GM18511 (cell line): ENCODE data around the gene PDZD4.

ENCODE experiments used
- ATAC-seq: cut with Tn5 transposase; IDR thresholded peaks from one replicate; pipeline ENCODE4 v1.9.1; 2021; ENCODE audit warnings: mild to moderate bottlenecking, moderate library complexity; ENCODE audit not compliant: unreplicated experiment

The PDZD4 gene

DNA sequence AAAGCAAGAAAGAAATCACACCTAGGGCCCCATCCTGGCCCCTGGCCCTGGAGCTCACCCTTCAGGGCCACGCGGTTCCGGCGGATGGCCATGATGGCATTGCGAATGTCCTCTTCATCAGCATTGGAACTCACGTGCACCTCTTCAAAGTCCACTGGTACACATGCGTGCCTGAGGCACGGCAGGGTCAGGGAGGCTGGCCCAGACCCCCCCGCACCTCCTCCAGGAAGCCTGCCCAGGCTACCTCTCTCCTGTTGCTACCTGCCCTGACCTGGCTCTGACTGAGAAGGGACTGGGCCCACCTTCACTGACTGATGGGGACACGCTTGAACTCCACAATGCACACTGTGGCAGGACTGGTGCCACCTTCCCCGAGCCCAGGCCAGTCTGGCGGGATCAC is 40.7 kb downstream of the PDZD4 start:
- ATAC-seq: no peak

GRCh38 chrX:153786669-153787068 is 43.7 kb downstream of the PDZD4 start:
- no peak for ATAC-seq

- ATAC-seq: no peak
These were observed 45.9 kb downstream of the PDZD4 start for GRCh38 chrX:153784325-153784967.

DNA sequence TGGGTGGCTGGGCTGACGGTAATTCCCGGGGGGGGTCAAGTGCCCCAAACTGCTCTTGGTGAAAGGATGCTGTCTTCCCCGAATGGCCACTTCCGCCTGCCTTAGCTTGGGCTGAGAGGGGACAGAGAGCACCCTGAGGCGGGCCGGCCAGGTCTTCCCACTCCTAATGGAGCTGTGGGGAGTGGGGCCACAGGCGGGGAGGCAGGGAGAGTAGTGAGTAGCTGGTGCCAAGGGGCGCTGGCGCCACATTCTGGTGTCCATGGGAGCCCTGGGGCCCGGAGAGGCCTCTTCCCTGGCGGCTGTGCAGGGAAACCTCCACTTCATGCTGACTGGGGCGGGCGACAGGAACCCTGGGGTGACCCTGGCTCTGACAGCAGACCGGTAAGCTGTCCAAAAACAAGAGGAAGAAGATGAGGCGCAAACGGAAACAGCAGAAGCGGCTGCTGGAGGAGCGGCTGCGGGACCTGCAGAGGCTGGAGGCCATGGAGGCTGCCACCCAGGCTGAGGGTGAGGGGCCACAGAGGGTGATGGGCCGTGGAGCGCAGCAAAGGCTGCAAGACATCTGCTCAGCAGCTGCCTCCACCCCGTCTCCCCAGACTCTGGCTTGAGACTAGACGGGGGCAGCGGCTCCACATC is 46.8 kb downstream of the PDZD4 start:
- ATAC-seq: no peak

- ATAC-seq: no peak
These were observed 47.5 kb downstream of the PDZD4 start for GRCh38 chrX:153782871-153783270.

DNA sequence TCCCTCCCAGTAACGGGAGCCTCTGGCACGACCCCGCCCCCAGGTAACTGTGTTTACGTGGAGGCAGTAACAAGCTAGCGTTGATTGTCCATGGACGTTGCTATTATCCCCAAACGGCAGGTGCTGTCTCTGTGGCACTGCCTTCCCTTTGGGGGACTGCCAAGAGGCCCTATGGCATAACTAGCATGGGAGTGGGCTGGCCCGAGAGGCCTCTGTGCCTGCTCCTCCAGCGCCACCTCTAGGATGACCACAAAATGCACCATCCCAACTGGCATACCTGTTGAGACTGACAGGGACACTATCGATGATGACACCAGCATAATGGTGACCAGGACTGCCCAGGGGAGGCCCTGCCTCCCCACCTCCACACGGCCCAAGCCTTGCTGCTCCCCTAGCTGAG is 48.0 kb downstream of the PDZD4 start:
- ATAC-seq: no peak

GRCh38 chrX:153781428-153782047 is 48.8 kb downstream of the PDZD4 start:
- ATAC-seq: no peak

DNA sequence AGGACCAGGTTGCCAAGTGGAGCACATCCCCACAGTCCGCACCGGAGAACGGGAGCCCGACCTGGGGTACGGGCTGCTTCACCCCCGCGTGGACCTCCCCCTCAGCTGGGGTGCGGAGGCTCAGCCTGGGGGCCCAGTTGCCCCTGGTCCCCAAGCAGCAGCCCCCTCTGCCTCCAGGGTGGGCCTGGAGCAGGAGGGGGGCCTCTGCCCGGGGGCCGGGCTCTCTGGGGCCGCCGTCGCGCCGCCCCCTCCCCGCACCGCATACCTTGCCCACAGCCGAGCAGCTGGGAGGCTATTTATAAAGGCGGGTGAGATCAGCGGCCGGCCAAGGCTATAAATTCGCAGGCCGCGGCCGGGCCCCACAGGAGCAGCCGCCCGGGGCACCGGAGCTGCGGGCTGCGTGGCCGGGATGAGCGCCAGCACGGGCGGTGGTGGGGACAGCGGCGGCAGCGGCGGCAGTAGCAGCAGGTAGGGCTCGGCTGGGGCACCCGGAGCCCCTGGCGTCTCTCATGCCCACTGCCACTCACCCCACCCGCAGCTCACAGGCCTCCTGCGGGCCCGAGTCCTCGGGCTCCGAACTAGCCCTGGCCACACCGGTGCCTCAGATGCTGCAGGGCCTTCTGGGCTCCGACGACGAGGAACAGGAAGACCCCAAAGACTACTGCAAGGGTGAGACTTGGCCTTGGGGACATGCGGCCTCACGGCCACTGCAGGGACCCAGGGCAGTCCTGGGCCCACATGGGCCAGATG is 49.5 kb downstream of the PDZD4 start, which contains the start of gene SRPK3:
Gene SRPK3, plus strand, starts transcription at position 364 of the 750 bp plus-strand sequence. Its CDS starts 46 bp downstream, at position 410.
- ATAC-seq: no peak

DNA sequence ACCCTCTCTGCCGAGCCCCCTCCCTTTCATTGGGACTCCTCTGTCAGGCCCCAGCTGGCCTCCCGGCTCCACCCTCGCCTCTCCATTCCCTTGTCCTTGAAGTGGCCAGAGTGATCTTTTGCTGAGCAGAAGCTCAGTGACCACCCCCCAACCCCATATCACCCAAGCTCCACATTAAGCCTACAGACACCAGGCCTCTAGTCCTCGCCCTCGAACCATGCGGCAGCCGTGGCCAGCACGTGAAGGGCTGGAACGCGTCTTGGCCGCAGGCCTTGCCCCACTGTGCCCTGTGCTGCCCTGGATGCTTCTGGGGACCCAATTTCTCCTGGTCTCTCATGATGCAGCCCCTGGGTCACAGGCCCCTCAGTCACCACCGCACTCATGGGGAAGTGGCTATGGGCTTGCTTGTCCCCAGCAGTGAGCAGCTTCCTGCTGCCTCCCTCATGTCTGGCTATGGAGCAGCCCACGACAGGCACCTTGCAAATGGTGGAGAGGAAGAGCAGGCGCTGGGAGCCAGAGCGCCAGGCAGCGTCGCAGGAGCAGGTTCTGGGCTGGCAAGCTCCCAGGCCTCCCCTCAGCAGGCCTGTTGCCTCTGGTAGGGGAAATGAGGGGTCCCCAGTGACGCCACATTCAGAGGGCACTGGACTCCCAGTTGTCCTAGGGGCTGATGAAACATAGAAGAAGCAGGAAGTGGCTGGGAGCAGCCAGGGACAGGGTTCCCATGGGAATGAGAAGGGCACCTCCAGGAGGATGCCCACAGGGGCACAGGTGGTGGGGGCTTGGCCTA is 50.3 kb downstream of the PDZD4 start:
- no peak for ATAC-seq

DNA sequence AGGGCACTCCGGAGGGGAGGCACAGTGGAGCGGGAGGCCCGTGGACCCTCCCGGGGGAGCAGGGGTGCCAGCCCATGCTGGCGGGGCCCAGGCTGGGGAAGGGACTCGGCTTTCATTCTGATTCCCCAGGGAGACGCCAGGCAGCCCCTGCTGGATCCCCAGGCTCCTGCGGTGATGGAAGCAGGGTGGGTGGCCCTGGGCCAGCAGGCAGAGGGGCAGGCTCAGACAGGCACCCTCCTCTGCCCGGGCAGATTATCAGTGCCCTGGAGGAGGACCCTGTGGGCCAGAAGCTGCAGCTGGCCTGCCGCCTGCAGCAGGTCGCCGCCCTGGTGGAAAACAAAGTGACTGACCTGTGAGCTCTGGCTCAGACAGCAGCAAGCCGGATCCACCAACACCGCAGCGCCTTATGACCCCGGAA is 51.7 kb downstream of the PDZD4 start:
- no peak for ATAC-seq

GRCh38 chrX:153778181-153778580 is 52.2 kb downstream of the PDZD4 start:
- no peak for ATAC-seq

DNA sequence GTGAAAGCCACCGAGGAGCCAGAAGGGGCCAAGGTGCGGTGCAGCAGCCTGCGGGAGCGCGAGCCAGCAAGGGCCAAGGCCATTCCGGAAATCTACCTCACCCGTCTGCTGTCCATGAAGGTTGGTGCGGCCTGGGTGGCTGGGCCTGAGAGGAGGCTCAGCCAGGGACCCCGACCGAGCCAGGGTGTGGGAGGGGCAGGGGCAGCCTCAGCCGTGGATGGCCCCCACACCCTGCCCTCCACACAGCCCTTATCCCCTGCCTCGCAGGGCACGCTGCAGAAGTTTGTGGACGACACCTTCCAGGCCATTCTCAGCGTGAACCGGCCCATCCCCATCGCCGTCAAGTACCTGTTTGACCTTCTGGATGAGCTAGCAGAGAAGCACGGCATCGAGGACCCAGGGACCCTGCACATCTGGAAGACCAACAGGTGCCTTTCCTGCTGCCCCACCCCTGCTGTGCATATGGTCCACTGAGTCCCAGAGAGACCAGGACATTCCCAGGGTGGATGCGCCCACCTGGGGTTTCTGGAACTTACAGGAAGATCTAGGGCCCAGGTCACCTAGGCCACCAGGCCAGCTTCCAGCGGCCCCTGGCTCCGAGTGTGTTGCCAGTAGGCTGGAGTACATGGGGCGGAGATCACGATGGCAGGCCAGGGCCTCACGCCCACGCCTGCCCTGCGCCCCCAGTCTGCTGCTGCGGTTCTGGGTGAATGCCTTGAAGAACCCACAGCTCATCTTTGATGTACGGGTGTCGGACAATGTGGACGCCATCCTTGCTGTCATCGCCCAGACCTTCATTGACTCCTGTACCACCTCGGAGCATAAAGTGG is 52.9 kb downstream of the PDZD4 start:
- no peak for ATAC-seq

DNA sequence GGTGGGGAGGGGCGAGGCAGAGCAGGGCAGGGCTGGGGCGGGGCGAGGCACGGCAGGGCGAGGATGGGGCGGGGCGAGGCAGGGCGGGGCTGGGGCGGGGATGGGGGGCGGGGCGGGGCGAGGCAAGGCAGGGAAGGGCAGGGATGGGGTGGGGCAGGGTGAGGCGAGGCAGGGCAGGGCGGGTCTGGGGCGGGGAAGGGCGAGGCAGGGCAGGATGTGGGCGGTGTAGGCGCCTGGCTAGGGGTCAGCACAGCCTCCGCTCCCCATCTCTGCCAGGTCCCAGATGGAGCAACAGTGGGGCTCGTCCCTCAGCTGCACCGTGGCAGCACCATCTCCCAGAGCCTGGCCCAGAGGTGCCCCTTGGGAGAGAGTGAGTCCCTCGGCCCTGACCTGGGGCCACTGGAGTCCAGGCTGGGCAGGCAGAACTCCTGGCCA is 53.7 kb downstream of the PDZD4 start:
- no peak for ATAC-seq

- ATAC-seq: no peak
These were observed 54.2 kb downstream of the PDZD4 start for GRCh38 chrX:153776120-153776599.

DNA sequence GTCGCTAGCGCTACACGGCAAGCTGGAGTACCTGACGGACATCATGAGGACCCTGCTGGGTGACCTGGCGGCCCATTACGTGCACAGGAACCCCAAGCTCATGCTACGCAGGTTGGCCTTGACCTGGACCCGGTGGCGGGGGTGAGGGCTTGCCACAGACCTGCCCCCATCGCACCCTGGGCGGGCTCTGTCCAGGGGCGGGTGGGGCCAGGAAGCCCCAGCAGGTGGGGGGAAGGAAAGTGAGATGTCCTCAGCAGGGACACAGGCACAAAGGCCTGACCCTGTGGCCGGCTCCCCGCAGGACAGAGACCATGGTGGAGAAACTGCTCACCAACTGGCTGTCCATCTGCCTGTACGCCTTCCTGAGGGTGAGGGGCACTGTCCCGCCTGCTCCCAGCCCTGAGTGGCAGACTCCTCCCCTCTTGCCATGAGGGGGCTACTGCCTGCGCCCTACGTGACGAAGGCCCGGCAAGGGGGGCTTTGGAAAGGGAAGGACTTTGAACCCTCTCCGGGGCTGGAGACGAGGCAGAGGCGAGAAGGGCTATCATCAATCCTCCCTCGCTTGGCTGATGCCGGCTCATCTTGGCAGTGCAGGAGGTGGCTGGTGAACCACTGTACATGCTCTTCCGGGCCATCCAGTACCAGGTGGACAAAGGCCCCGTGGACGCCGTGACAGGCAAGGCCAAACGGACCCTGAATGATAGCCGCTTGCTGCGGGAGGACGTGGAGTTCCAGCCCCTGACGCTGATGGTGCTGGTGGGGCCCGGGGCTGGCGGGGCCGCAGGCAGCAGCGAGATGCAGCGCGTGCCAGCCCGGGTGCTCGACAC is 54.8 kb downstream of the PDZD4 start:
- ATAC-seq: no peak

GRCh38 chrX:153774576-153775292 is 55.6 kb downstream of the PDZD4 start:
- ATAC-seq: no peak

DNA sequence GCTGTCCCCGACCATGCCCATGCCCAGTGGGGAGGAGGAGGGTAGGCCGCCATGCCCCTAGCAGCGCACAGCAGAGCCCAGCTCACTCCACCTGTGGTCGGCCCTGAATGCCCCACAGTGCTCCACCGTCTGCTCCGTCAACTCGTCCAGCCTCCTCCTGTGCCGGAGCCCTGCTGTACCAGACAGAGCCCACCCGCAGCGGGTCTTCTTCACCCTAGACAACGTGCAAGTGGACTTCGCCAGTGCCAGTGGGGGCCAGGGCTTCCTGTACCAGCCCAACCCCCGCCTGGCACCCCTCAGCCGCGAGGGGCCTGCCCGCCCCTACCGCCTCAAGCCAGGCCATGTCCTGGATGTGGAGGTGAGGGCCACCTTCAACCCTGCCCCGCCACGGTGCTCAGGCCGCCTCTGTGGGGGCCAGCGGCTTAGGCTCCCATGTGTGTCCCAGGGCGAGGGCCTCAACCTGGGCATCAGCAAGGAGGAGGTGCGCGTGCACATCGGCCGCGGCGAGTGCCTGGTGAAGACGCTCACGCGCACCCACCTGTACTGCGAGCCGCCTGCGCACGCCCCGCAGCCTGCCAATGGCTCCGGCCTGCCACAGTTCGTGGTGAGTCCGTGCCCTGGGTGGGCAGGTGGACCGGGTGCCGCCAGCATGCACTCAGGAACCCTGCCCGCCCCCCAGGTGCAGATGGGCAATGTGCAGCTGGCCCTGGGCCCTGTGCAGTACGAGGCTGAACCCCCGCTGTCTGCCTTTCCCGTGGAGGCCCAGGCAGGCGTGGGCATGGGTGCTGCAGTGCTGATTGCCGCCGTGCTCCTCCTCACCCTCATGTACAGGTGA is 56.4 kb downstream of the PDZD4 start:
- ATAC-seq: no peak
